HL-60 (cell line): ENCODE measurements around the gene PGM2.
A peak's percentile ranks its signal among the peaks of the same experiment; 100 is the strongest.

Experiments
- DNase-seq, 2 experiments: peaks; one replicate each; pipeline ENCODE4 v3.0.0-alpha.2; 2010 to 2020; ENCODE audit warnings: low read depth in 1 of 2, low spot score in 1 of 2
- H3K27ac ChIP-seq: fragments of 250-450 bp; sonication (Bioruptor Pico); replicated peaks from 2 replicates; pipeline ENCODE4 v1.5.1; 2020; ENCODE audit warnings: mild to moderate bottlenecking, moderate library complexity
- H3K27me3 ChIP-seq: fragments of 250-450 bp; sonication (Bioruptor Pico); 2 replicates; pipeline ENCODE4 v1.5.1; 2021; ENCODE audit warnings: mild to moderate bottlenecking, moderate library complexity; ENCODE audit not compliant: insufficient read depth, poor library complexity, severe bottlenecking
- H3K4me3 ChIP-seq: replicated peaks from 2 replicates; pipeline ENCODE4 v1.5.1; 2011; ENCODE audit warnings: mild to moderate bottlenecking, control low read depth, low read length; ENCODE audit not compliant: insufficient read depth
- GABPA ChIP-seq: IDR thresholded peaks from 2 replicates; pipeline ENCODE4 v1.6.1; 2012; ENCODE audit warnings: low read depth
- POLR2AphosphoS5 ChIP-seq: IDR thresholded peaks from 2 replicates; pipeline ENCODE4 v1.6.1; 2012; ENCODE audit warnings: low read depth
- SPI1 ChIP-seq: IDR thresholded peaks from 2 replicates; pipeline ENCODE4 v1.6.1; 2012; ENCODE audit warnings: low read depth, mild to moderate bottlenecking, borderline replicate concordance
- TF ChIP-seq, protein P1 (sequence below): IDR thresholded peaks from 2 replicates; pipeline ENCODE4 v1.6.1; 2012; ENCODE audit warnings: low read depth; ENCODE audit not compliant: insufficient replicate concordance
- TF ChIP-seq, protein P2 (sequence below): IDR thresholded peaks from one replicate; pipeline ENCODE4 v1.5.1; 2011; ENCODE audit warnings: low read length, control low read depth, inconsistent platforms; ENCODE audit not compliant: insufficient read depth

PGM2 gene

DNA sequence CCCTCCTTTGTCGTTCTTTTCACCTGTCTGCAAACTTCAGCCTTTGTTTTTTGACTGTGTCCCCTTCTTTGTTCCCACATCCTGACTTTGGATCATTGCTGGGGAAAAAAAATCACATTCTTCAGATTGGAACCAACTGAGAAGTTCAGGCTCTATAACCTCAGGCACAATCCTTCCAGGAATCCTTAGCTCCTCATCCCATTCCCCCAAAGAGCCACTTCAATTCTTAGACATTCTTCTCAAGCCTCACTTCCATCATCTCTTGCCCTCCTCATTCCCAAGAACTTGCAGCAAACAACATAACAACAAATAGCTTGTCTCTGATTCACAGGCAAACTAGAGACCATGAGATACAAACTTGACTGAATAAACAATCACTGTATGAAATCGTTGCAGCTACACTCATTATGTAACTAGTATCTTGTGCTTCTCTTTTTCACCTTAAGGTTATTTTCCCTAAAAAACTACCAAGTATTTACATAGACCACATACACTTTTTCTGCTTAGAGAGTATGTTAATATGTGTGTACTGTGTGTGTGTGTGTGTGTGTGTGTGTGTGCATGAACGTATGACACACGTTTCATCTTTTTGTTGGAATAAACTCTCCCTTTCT is 26.4 kb upstream of the PGM2 start:
- TF ChIP-seq GABPA (no peak), SPI1 (no peak), POLR2AphosphoS5 (no peak)
- TF ChIP-seq, protein P1, sequence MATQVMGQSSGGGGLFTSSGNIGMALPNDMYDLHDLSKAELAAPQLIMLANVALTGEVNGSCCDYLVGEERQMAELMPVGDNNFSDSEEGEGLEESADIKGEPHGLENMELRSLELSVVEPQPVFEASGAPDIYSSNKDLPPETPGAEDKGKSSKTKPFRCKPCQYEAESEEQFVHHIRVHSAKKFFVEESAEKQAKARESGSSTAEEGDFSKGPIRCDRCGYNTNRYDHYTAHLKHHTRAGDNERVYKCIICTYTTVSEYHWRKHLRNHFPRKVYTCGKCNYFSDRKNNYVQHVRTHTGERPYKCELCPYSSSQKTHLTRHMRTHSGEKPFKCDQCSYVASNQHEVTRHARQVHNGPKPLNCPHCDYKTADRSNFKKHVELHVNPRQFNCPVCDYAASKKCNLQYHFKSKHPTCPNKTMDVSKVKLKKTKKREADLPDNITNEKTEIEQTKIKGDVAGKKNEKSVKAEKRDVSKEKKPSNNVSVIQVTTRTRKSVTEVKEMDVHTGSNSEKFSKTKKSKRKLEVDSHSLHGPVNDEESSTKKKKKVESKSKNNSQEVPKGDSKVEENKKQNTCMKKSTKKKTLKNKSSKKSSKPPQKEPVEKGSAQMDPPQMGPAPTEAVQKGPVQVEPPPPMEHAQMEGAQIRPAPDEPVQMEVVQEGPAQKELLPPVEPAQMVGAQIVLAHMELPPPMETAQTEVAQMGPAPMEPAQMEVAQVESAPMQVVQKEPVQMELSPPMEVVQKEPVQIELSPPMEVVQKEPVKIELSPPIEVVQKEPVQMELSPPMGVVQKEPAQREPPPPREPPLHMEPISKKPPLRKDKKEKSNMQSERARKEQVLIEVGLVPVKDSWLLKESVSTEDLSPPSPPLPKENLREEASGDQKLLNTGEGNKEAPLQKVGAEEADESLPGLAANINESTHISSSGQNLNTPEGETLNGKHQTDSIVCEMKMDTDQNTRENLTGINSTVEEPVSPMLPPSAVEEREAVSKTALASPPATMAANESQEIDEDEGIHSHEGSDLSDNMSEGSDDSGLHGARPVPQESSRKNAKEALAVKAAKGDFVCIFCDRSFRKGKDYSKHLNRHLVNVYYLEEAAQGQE: no peak
- TF ChIP-seq, protein P2, sequence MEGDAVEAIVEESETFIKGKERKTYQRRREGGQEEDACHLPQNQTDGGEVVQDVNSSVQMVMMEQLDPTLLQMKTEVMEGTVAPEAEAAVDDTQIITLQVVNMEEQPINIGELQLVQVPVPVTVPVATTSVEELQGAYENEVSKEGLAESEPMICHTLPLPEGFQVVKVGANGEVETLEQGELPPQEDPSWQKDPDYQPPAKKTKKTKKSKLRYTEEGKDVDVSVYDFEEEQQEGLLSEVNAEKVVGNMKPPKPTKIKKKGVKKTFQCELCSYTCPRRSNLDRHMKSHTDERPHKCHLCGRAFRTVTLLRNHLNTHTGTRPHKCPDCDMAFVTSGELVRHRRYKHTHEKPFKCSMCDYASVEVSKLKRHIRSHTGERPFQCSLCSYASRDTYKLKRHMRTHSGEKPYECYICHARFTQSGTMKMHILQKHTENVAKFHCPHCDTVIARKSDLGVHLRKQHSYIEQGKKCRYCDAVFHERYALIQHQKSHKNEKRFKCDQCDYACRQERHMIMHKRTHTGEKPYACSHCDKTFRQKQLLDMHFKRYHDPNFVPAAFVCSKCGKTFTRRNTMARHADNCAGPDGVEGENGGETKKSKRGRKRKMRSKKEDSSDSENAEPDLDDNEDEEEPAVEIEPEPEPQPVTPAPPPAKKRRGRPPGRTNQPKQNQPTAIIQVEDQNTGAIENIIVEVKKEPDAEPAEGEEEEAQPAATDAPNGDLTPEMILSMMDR: no peak
- no peak overlapping the region for H3K27ac ChIP-seq
- no peak for DNase-seq
- no peak overlapping the region for H3K4me3 ChIP-seq
- no peaks in the 10 kb centered on the region for H3K27me3 ChIP-seq

DNA sequence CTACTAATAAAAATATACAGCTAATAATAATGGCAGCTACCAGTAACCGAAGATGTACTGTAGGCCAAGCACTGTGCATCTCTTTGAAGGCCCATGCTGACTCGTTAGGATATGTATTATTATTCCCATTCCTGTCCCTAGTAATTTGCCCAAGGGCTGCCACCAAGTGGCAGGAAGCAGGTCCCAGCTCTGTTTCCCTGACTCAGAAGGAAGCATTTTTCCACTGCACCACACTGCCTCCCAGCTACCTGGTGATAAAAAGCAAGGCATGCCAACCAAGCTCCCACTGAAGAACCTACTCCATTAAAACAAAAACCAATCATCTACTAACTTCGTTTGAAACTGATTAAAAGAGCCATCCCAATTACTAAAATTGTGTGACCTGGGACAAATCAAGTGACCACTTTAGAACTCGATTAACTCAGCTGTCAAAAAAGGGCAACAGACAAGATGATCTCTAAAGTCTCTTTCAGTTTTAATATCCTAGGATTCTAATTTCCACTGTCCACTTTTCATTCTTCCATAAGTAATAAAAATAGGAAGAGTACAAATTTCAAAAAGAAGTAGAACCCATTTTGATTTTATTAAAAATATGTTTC is 24.3 kb upstream of the PGM2 start:
- Histone ChIP-seq H3K27me3 (no peaks in the 10 kb centered on the region), H3K4me3 (no peak overlapping the region), H3K27ac (no peak overlapping the region)
- DNase-seq: peak; percentile 35 to 57
- TF ChIP-seq, protein P1: no peak

DNA sequence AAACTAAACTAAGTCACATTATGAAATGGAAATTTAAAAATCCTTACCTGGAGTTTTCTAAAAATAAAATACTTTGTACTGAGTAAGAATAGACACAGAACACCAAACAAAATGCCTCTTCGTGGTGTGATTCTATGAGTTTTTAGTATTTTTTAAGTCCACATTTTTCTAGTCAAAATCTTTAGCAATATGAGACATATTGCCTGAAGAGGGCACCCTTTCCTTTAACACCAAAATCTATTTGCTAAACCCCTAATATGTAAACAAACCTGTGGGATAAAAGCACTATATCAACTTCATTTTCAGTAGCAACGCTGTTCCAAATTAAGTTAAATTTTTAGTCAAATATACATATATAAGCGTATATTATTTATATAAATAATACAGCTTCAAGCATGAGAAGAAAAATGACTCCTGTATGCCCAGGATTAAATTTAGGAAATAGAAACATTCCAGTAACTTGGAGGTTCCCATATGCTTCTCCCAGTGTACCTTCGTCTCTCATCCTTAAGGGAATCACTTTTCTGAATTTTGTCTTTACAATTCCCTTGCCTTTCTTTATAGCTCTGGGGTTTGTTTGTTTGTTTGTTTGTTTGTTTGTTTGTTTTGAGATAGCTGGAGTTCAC is 23.0 kb upstream of the PGM2 start:
- Histone ChIP-seq H3K27ac (no peak overlapping the region), H3K27me3 (no peaks in the 10 kb centered on the region), H3K4me3 (no peak overlapping the region)
- DNase-seq: peak in 1 of 2 experiments; percentile 21
- TF ChIP-seq POLR2AphosphoS5: no peak
- TF ChIP-seq, protein P2: peak; percentile 12
- TF ChIP-seq, protein P1: no peak
- TF ChIP-seq GABPA: no peak
- TF ChIP-seq SPI1: no peak
